ENCODE data around the gene FKTN. TPM values are rescaled to one million over a fixed set of nuclear protein-coding genes. Genes with fewer than 3 reads are reported as not detected.
A peak's percentile ranks its signal among the peaks of the same experiment; 100 is the strongest.

Gene FKTN
- total RNA-seq, result 16.2 to 21.9 TPM (median 21.4 TPM) in 3 replicates
- long read RNA-seq, partial matches to known transcripts, result 2 of 13 reads
- long read RNA-seq, other reads (novel, unspliced or antisense), result 7 of 13 reads

DNA sequence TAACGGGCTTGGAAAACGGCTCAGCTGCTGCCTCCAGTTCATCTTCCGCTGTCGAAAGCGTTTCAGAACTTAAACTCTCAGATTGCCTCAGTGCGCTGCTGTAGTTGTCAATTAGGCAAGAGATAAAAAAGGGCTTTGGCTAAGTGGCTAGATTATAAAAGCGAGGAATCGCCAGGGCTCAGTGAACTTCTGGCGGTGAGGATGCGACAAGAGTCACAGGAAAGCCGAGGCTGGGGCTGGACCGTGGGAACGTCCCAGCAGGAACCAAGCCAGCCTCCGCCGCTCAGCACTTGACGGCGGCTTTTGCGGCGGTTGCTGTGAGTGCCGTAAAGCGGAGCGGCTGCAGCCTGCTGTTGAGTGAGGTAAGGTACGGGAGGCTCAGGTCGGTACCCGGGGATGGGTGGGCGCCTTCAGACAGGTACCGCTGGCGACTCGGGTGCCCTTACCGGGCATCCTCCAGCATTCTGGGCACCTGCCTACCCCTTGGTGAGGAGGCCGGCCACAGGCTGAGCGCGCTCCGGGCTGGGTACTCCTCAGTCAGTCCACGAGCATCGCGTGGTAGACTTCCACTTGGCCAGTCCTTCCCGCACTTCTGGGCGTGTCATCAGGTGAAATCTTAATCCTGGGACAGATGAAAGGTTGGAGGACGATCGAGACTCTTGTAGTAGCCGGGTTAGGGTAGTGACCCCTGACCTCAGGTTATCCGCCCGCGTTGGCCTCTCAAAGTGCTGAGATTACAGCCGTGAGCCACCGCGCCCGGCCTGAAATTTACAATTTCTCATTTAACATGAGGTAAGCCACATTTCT is at the start of gene FKTN:
Gene FKTN (plus strand): TSS at position 328 of the 807 bp plus-strand sequence. CDS start 16,902 bp downstream, outside the sequence.
- Mint-ChIP-seq H3K4me1 (ENCODE audit: low read depth) (peaks cover 16% of the 10 kb centered on the region), H3K36me3 (ENCODE audit: low read depth) (peaks cover 19% of the 10 kb centered on the region), H3K27ac (ENCODE audit: unreplicated experiment) (peak within 1 kb of the TSS; percentile 95), H3K9me3 (ENCODE audit: low read depth) (peaks cover 25% of the 10 kb centered on the region), H3K4me3 (ENCODE audit: unreplicated experiment) (peak within 1 kb of the TSS; percentile 92), H3K27me3 (ENCODE audit: low read depth) (no peaks in the 10 kb centered on the region)
- TF ChIP-seq, protein P1, sequence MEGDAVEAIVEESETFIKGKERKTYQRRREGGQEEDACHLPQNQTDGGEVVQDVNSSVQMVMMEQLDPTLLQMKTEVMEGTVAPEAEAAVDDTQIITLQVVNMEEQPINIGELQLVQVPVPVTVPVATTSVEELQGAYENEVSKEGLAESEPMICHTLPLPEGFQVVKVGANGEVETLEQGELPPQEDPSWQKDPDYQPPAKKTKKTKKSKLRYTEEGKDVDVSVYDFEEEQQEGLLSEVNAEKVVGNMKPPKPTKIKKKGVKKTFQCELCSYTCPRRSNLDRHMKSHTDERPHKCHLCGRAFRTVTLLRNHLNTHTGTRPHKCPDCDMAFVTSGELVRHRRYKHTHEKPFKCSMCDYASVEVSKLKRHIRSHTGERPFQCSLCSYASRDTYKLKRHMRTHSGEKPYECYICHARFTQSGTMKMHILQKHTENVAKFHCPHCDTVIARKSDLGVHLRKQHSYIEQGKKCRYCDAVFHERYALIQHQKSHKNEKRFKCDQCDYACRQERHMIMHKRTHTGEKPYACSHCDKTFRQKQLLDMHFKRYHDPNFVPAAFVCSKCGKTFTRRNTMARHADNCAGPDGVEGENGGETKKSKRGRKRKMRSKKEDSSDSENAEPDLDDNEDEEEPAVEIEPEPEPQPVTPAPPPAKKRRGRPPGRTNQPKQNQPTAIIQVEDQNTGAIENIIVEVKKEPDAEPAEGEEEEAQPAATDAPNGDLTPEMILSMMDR (IDR thresholded peaks at IDR 0.05), result no peak
- peak; percentile 96 for DNase-seq (ENCODE audit: low spot score)

DNA sequence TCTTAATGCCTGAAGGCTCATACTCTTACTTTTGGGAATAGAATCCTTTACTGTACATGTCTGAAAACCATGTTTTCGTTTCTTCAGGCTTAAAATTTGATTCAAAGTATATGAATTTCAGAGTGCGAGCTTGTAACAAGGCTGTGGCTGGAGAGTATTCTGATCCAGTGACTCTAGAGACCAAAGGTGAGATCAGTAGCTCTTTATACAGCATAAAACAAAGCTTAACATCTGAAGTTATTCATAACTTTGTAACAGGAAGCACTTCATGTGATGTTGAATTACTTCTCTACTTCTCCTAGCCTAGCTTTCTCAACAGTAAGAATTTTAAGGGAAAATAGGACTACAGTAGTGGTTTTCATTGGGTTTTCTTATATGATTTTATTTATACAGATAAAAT is 49.4 kb upstream of the FKTN start:
- Mint-ChIP-seq H3K4me3 (ENCODE audit: unreplicated experiment) (no peak overlapping the region), H3K4me1 (ENCODE audit: low read depth) (peaks cover 14% of the 10 kb centered on the region), H3K9me3 (ENCODE audit: low read depth) (no peaks in the 10 kb centered on the region), H3K36me3 (ENCODE audit: low read depth) (peaks cover 2% of the 10 kb centered on the region), H3K27ac (ENCODE audit: unreplicated experiment) (no peak overlapping the region), H3K27me3 (ENCODE audit: low read depth) (no peaks in the 10 kb centered on the region)
- DNase-seq (ENCODE audit: low spot score), result no peak
- TF ChIP-seq, protein P1 (IDR thresholded peaks at IDR 0.05), result no peak

DNA sequence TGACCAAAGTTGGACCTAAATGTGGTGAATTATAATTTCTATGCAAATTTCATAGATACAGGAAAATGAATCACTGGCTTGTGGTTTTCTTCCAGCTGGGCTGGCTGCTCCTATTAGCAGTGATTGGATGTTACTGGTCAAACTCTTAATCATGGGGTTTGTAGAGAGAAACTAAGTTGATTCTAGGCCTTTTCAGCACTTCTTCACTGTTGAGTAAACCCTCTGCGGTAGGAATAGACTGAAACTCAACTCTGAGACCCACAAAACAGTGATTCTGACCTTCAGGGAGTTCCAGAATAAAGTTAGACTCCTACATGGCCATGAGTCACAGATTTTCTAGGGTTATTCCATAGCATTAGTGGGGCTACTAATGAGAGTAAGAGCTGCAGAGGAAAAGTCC is 47.9 kb upstream of the FKTN start:
- Mint-ChIP-seq H3K27me3 (ENCODE audit: low read depth) (no peaks in the 10 kb centered on the region), H3K4me1 (ENCODE audit: low read depth) (peaks cover 8% of the 10 kb centered on the region), H3K9me3 (ENCODE audit: low read depth) (no peaks in the 10 kb centered on the region), H3K27ac (ENCODE audit: unreplicated experiment) (no peak overlapping the region), H3K4me3 (ENCODE audit: unreplicated experiment) (no peak overlapping the region), H3K36me3 (ENCODE audit: low read depth) (peaks cover 5% of the 10 kb centered on the region)
- TF ChIP-seq, protein P1 (IDR thresholded peaks at IDR 0.05), result no peak
- no peak for DNase-seq (ENCODE audit: low spot score)

DNA sequence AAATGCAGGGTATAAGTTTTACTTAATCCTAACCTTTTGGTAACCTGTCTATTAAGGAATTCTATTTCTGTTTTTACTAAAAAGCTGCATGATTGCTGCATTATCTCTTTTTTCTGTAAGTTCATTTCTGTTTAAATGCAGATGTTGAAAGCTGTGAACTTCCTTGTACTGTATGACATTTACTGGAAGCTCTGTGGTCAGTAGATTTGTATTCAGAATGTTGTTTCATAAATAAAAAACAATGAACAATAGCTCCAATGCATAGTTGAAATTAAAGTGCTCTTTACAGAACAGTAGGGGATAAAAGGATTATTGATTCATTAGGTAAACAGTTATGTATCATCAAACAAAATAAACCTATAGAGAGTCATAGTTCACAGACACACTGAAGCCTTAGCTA is 46.5 kb upstream of the FKTN start:
- no peak overlapping the region for H3K4me3 Mint-ChIP-seq (ENCODE audit: unreplicated experiment)
- peaks cover 7% of the 10 kb centered on the region for H3K36me3 Mint-ChIP-seq (ENCODE audit: low read depth)
- TF ChIP-seq, protein P1 (IDR thresholded peaks at IDR 0.05), result no peak
- H3K27me3 Mint-ChIP-seq (ENCODE audit: low read depth), result no peaks in the 10 kb centered on the region
- H3K27ac Mint-ChIP-seq (ENCODE audit: unreplicated experiment), result no peak overlapping the region
- H3K4me1 Mint-ChIP-seq (ENCODE audit: low read depth), result peaks cover 8% of the 10 kb centered on the region
- no peaks in the 10 kb centered on the region for H3K9me3 Mint-ChIP-seq (ENCODE audit: low read depth)
- no peak for DNase-seq (ENCODE audit: low spot score)

DNA sequence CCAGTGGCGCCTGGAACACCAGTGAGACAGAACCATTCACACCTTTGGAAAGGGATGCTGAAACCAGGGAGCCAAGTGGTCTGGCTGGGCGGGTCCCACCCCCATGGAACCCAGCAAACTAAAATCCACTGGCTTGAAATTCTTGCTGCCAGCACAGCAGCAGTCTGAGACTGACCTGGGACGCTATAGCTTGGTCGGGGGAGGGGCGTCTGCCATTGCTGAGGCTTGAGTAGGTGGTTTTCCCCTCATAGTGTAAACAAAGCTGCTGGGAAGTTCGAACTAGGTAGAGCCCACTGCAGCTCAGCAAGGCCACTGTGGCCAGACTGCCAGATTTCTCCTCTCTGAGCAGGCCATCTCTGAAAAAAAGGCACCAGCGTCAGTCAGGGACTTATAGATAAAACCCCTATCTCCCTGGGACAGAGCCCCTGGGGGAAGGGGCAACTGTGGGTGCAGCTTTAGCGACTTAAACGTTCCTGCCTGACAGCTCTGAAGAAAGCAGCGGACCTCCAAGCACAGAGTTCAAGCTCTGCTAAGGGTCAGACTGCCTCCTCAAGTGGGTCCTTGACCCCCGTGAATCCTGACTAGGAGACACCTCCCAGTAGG is 42.0 kb upstream of the FKTN start:
- no peak for DNase-seq (ENCODE audit: low spot score)
- no peaks in the 10 kb centered on the region for H3K4me1 Mint-ChIP-seq (ENCODE audit: low read depth)
- H3K36me3 Mint-ChIP-seq (ENCODE audit: low read depth), result peaks cover 22% of the 10 kb centered on the region
- H3K9me3 Mint-ChIP-seq (ENCODE audit: low read depth), result peaks cover 10% of the 10 kb centered on the region
- H3K27ac Mint-ChIP-seq (ENCODE audit: unreplicated experiment), result no peak overlapping the region
- no peaks in the 10 kb centered on the region for H3K27me3 Mint-ChIP-seq (ENCODE audit: low read depth)
- H3K4me3 Mint-ChIP-seq (ENCODE audit: unreplicated experiment), result no peak overlapping the region
- TF ChIP-seq, protein P1 (IDR thresholded peaks at IDR 0.05), result no peak

Data from chondrocyte (in vitro differentiated cells).